GM23248 (cell line): ENCODE data around the gene OLFM1. TPM values are rescaled to one million over a fixed set of nuclear protein-coding genes. Genes with fewer than 3 reads are reported as not detected.

Experiments used
- DNase-seq: peaks from one replicate; pipeline ENCODE4 v3.0.0-alpha.2; 2015
- H2AFZ ChIP-seq: fragments of 200-600 bp; sonication (generic); 2 replicates; pipeline ENCODE4 v1.6.1; 2016; ENCODE audit warnings: antibody characterized with exemption
- H3F3A ChIP-seq: fragments of 200-600 bp; sonication (generic); 2 replicates; pipeline ENCODE4 v1.6.1; 2016; ENCODE audit warnings: mild to moderate bottlenecking, antibody characterized with exemption, mixed run types; ENCODE audit not compliant: insufficient read depth
- H3K27ac ChIP-seq: fragments of 200-600 bp; sonication (generic); 2 replicates; pipeline ENCODE4 v1.5.1; 2016; ENCODE audit warnings: mild to moderate bottlenecking
- H3K27me3 ChIP-seq: fragments of 200-600 bp; sonication (generic); replicated peaks from 2 replicates; pipeline ENCODE4 v1.6.1; 2016; ENCODE audit warnings: mild to moderate bottlenecking; ENCODE audit not compliant: insufficient read depth
- H3K36me3 ChIP-seq: fragments of 200-600 bp; sonication (generic); 2 replicates; pipeline ENCODE4 v1.6.1; 2016; ENCODE audit warnings: low read depth, mild to moderate bottlenecking
- H3K4me1 ChIP-seq: fragments of 200-600 bp; sonication (generic); 2 replicates; pipeline ENCODE4 v1.6.1; 2016; ENCODE audit warnings: mild to moderate bottlenecking; ENCODE audit not compliant: insufficient read depth
- H3K4me2 ChIP-seq: fragments of 200-600 bp; sonication (generic); one replicate; pipeline ENCODE4 v1.6.1; 2016; ENCODE audit warnings: mild to moderate bottlenecking; ENCODE audit not compliant: unreplicated experiment
- H3K4me3 ChIP-seq: fragments of 200-600 bp; sonication (generic); 2 replicates; pipeline ENCODE4 v1.5.1; 2016; ENCODE audit warnings: mild to moderate bottlenecking
- H3K79me2 ChIP-seq: fragments of 200-600 bp; sonication (generic); 2 replicates; pipeline ENCODE4 v1.6.1; 2016; ENCODE audit warnings: mild to moderate bottlenecking; ENCODE audit not compliant: insufficient read depth
- H3K9ac ChIP-seq: fragments of 200-600 bp; sonication (generic); 2 replicates; pipeline ENCODE4 v1.6.1; 2016; ENCODE audit warnings: mild to moderate bottlenecking
- H3K9me2 ChIP-seq: fragments of 200-600 bp; sonication (generic); 2 replicates; pipeline ENCODE4 v1.6.1; 2016; ENCODE audit warnings: mixed run types, mild to moderate bottlenecking, moderate library complexity; ENCODE audit not compliant: insufficient read depth
- H3K9me3 ChIP-seq: fragments of 200-600 bp; sonication (generic); one replicate; pipeline ENCODE4 v1.6.1; 2017; ENCODE audit warnings: low read depth
- H4K20me1 ChIP-seq: fragments of 200-600 bp; sonication (generic); 2 replicates; pipeline ENCODE4 v1.6.0; 2016; ENCODE audit not compliant: insufficient read depth
- EZH2 ChIP-seq: fragments of 200-600 bp; sonication (generic); IDR thresholded peaks from 2 replicates; pipeline ENCODE4 v1.6.1; 2018; ENCODE audit warnings: antibody characterized with exemption, mild to moderate bottlenecking; ENCODE audit not compliant: insufficient read depth, poor library complexity, severe bottlenecking
- EZH2phosphoT487 ChIP-seq: fragments of 200-600 bp; sonication (generic); IDR thresholded peaks from 2 replicates; pipeline ENCODE4 v1.6.1; 2018; ENCODE audit warnings: antibody characterized with exemption, moderate library complexity, mild to moderate bottlenecking, low read depth; ENCODE audit not compliant: insufficient read depth
- WGBS, 2 experiments: methylation state at CpG; one replicate each; pipeline ENCODE4 v1.1.6; 2015 to 2017; ENCODE audit warnings: low lambda C conversion rate in 2 of 2, low coverage in 1 of 2; ENCODE audit errors: missing lambda C conversion rate in 2 of 2; 5-methylcytosine and 5-hydroxymethylcytosine counted together
- in situ Hi-C: fragments of 300-500 bp; cut with MboI; formaldehyde crosslinking; loops from 2 replicates; pipeline ENCODE4 v1.15.0; 2020
- polyA plus RNA-seq: library from polyadenylated mRNA; unstranded; fragments of >200 nt; fragmentation: Nextera tagmentation; extraction: Ambion mirVana; gene quantifications from 2 replicates; pipeline ENCODE4 v1.2.1, GENCODE V29; 2016
- total RNA-seq: library from RNA; depleted of rRNA; stranded (reverse); fragments of >200 nt; shearing (Covaris generic); gene quantifications from 2 replicates; pipeline ENCODE4 v1.2.3, GENCODE V29; 2014

Gene OLFM1
- total and polyA plus RNA-seq, 2 experiments from 2014 or later = 17.0 to 31.4 TPM

DNA sequence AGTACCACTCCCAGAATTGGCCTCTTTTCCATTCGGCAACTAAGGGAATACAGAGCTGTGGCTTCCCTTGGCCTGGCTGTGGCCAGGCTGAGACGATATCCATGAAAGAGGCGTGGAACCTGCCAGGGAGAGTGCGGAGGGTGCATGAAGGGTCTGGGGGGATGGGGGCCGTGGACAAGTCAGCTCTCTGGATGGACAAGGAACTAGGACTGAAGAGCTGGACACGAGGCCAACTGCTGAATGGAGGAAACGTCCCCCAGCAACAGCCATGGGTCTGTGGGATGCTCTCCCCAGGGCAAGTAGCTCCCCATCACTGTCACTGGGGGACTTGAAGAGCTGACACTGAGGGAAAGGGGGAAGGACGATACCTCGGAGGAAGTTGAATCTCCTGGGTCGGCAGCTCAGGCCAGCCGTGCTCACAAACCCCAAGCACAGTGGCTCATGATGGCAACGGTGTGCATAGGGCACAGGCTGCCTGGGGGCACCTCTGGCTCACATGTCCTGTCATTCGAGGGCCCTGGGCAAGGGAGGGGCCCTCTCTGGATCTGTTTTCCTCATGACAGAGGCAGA, 4.1 kb upstream of the OLFM1 start:
- Histone ChIP-seq H2AFZ (no peak overlapping the region), H3F3A (no peaks in the 10 kb centered on the region), H3K9ac (no peak overlapping the region), H3K4me3 (no peak overlapping the region), H3K4me2 (no peak overlapping the region), H3K36me3 (no peaks in the 10 kb centered on the region), H3K4me1 (0 out of 2 replicates have a peak, but pooled peaks cover 5% of the 10 kb centered on the region), H3K27ac (no peak overlapping the region), H4K20me1 (no peaks in the 10 kb centered on the region), H3K9me3 (no peaks in the 10 kb centered on the region), H3K9me2 (no peaks in the 10 kb centered on the region), H3K27me3 (peaks cover 3% of the 10 kb centered on the region), H3K79me2 (no peaks in the 10 kb centered on the region)
- TF ChIP-seq EZH2phosphoT487 (no peak), EZH2 (no peak)
- WGBS, 2 experiments = 29 to 30% methylated on average over 13 of the region's 13 CpGs
- no peak for DNase-seq
- in situ Hi-C loops = loop anchor here (10.0 kb wide), 2 partner anchors 261 to 321 kb away; no protein-coding TSS in a partner anchor

DNA sequence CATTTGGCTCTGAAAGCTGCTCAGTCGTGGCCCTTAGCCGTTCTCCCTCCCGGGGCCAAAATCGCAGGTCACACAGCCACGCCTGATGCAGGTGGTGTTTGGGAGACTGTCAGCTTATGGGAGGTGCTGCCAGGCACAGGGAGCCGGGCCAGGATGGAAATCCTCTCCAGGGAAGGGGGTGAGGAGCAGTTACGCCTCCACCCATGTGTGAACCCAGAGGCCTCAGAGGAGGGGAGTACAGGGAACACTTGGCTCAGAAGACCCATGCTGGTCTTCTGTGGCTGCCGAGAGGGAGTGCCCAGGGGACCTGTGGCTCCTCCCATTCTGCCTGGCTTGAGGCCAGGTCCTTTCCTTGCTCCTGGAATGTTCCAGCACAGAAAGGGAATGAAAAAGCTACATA, 3.6 kb upstream of the OLFM1 start:
- TF ChIP-seq EZH2 (no peak), EZH2phosphoT487 (no peak)
- no peaks in the 10 kb centered on the region for H3K36me3 ChIP-seq
- no peak overlapping the region for H3K4me2 ChIP-seq
- H3K9me2 ChIP-seq = no peaks in the 10 kb centered on the region
- no peaks in the 10 kb centered on the region for H3K9me3 ChIP-seq
- H3K4me3 ChIP-seq = no peak overlapping the region
- DNase-seq = no peak
- H3K4me1 ChIP-seq = 0 out of 2 replicates have a peak, but pooled peaks cover 5% of the 10 kb centered on the region
- H3F3A ChIP-seq = no peaks in the 10 kb centered on the region
- H3K27me3 ChIP-seq = peaks cover 8% of the 10 kb centered on the region
- in situ Hi-C loops = loop anchor here (10.0 kb wide), 2 partner anchors 261 to 321 kb away; no protein-coding TSS in a partner anchor
- WGBS, 2 experiments = 12 to 14% methylated on average over 8 of the region's 8 CpGs
- no peak overlapping the region for H3K27ac ChIP-seq
- H2AFZ ChIP-seq = no peak overlapping the region
- no peaks in the 10 kb centered on the region for H3K79me2 ChIP-seq
- no peaks in the 10 kb centered on the region for H4K20me1 ChIP-seq
- no peak overlapping the region for H3K9ac ChIP-seq

DNA sequence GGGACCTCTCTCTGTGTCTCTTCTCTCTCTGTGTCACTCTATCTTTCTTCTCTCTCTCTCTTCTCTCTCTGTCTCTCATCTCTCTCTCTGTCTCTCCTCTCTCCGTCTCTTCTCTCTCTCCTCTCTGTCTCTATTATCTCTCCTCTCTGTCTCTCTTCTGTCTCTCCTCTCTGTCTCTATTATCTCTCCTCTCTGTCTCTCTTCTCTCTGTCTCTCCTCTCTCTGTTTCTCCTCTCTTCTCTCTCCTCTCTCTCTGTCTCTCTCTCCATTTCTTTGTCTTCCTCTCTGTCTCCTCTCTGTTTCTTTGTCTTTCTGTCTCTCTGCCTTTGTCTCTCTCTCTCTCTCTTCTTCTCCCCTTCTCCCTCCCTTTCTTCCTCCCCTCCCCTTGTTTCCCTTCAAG, 3.2 kb upstream of the OLFM1 start:
- 36% methylated on average over 1 of the region's 1 CpG; no CpG with 5 or more reads in 1 of the 2 experiments for WGBS, 2 experiments

GRCh38 chr9:135084881-135085760, 2.3 kb upstream of the OLFM1 start:
- DNase-seq = no peak
- H4K20me1 ChIP-seq = no peaks in the 10 kb centered on the region
- H3K27me3 ChIP-seq = peaks cover 10% of the 10 kb centered on the region
- no peak overlapping the region for H3K4me2 ChIP-seq
- TF ChIP-seq EZH2phosphoT487 (no peak), EZH2 (no peak)
- no peak overlapping the region for H3K4me3 ChIP-seq
- 54 to 61% methylated on average over 20 of the region's 20 CpGs for WGBS, 2 experiments
- H3K36me3 ChIP-seq = no peaks in the 10 kb centered on the region
- no peak overlapping the region for H2AFZ ChIP-seq
- H3K27ac ChIP-seq = no peak overlapping the region
- no peaks in the 10 kb centered on the region for H3K9me2 ChIP-seq
- in situ Hi-C loops = loop anchor here (10.0 kb wide), 2 partner anchors 260 to 320 kb away; no protein-coding TSS in a partner anchor
- no peaks in the 10 kb centered on the region for H3K9me3 ChIP-seq
- H3F3A ChIP-seq = no peaks in the 10 kb centered on the region
- H3K4me1 ChIP-seq = 0 out of 2 replicates have a peak, but pooled peaks cover 5% of the 10 kb centered on the region
- H3K9ac ChIP-seq = no peak overlapping the region
- H3K79me2 ChIP-seq = no peaks in the 10 kb centered on the region

More for the DNA sequence above, 3.2 kb upstream of the OLFM1 start:
- Histone ChIP-seq H3K9ac (no peak overlapping the region), H3K9me3 (no peaks in the 10 kb centered on the region), H3K27me3 (peaks cover 10% of the 10 kb centered on the region), H3K36me3 (no peaks in the 10 kb centered on the region), H3K4me2 (no peak overlapping the region), H3K4me1 (0 out of 2 replicates have a peak, but pooled peaks cover 5% of the 10 kb centered on the region), H3K9me2 (no peaks in the 10 kb centered on the region), H3K27ac (no peak overlapping the region), H3K4me3 (no peak overlapping the region), H2AFZ (no peak overlapping the region), H3K79me2 (no peaks in the 10 kb centered on the region), H3F3A (no peaks in the 10 kb centered on the region), H4K20me1 (no peaks in the 10 kb centered on the region)
- in situ Hi-C loops = loop anchor here (10.0 kb wide), 2 partner anchors 261 to 321 kb away; no protein-coding TSS in a partner anchor
- DNase-seq = no peak
- TF ChIP-seq EZH2phosphoT487 = no peak
- no peak for TF ChIP-seq EZH2
